HG03066 (cell line): Measurements from ENCODE around the gene DST.
"Not testable (repeated sequence)": the region's sequence is repeated elsewhere in the genome, so short reads cannot be mapped to it uniquely, and the experiment has no call there.

ENCODE experiments used
- ATAC-seq: cut with Tn5 transposase; IDR thresholded peaks from one replicate; pipeline ENCODE4 v1.9.1; 2021; ENCODE audit warnings: low read depth; ENCODE audit not compliant: unreplicated experiment

The DST gene

GRCh38 chr6:56664029-56664428 lies 21.3 kb upstream of the DST start:
- no peak for ATAC-seq

GRCh38 chr6:56663344-56663743 lies 20.7 kb upstream of the DST start:
- no peak for ATAC-seq

GRCh38 chr6:56661338-56661737 lies 18.6 kb upstream of the DST start:
- ATAC-seq, result not testable (repeated sequence)

GRCh38 chr6:56660381-56660730 lies 17.7 kb upstream of the DST start:
- ATAC-seq, result no peak

GRCh38 chr6:56659721-56660380 lies 17.2 kb upstream of the DST start:
- peak; percentile 79 for ATAC-seq

- no peak for ATAC-seq
Observed at GRCh38 chr6:56658326-56658725, 15.6 kb upstream of the DST start.

- no peak for ATAC-seq
Observed at GRCh38 chr6:56657354-56657753, 14.7 kb upstream of the DST start.

- no peak for ATAC-seq
Observed at GRCh38 chr6:56656466-56656865, 13.8 kb upstream of the DST start.

GRCh38 chr6:56655996-56656395 lies 13.3 kb upstream of the DST start:
- ATAC-seq, result no peak

GRCh38 chr6:56655249-56655648 lies 12.6 kb upstream of the DST start:
- no peak for ATAC-seq

GRCh38 chr6:56652994-56653393 lies 10.3 kb upstream of the DST start:
- ATAC-seq, result no peak

- ATAC-seq, result no peak
Observed at GRCh38 chr6:56652231-56652630, 9.5 kb upstream of the DST start.

GRCh38 chr6:56650191-56650590 lies 7.5 kb upstream of the DST start:
- ATAC-seq, result no peak

- ATAC-seq, result no peak
Observed at GRCh38 chr6:56649782-56650181, 7.1 kb upstream of the DST start.

- ATAC-seq, result no peak
Observed at GRCh38 chr6:56649053-56649769, 6.5 kb upstream of the DST start.

- ATAC-seq, result no peak
Observed at GRCh38 chr6:56647172-56647762, 4.6 kb upstream of the DST start.

- ATAC-seq, result no peak
Observed at GRCh38 chr6:56644366-56644765, 1.7 kb upstream of the DST start.

- no peak for ATAC-seq
Observed at GRCh38 chr6:56643379-56644089, 845 bp upstream of the DST start.

GRCh38 chr6:56640374-56640773 lies 2.3 kb downstream of the DST start:
- ATAC-seq, result no peak

GRCh38 chr6:56638760-56639159 lies 3.9 kb downstream of the DST start:
- ATAC-seq, result no peak

GRCh38 chr6:56637640-56638039 lies 5.0 kb downstream of the DST start:
- no peak for ATAC-seq
